NT2/D1 (cell line): ENCODE measurements around the gene HDDC2.

Source experiments
- DNase-seq: peaks from one replicate; pipeline ENCODE4 v3.0.0-alpha.2; 2011; ENCODE audit warnings: low read depth, low spot score
- H3K27me3 ChIP-seq: 2 replicates; pipeline ENCODE4 v1.6.0; 2011; ENCODE audit warnings: mild to moderate bottlenecking; ENCODE audit not compliant: insufficient read length, insufficient read depth
- H3K36me3 ChIP-seq: 2 replicates; pipeline ENCODE4 v1.6.1; 2011; ENCODE audit warnings: mild to moderate bottlenecking, low read length, mixed read lengths; ENCODE audit not compliant: insufficient read depth, insufficient read length
- H3K4me1 ChIP-seq: 2 replicates; pipeline ENCODE4 v1.5.1; 2011; ENCODE audit not compliant: insufficient read depth, insufficient read length
- H3K4me3 ChIP-seq: 2 replicates; pipeline ENCODE4 v1.5.1; 2011; ENCODE audit warnings: low read depth; ENCODE audit not compliant: insufficient read length
- H3K9ac ChIP-seq: 2 replicates; pipeline ENCODE4 v1.6.0; 2011; ENCODE audit warnings: low read depth; ENCODE audit not compliant: insufficient read length
- H3K9me3 ChIP-seq: 2 replicates; pipeline ENCODE4 v1.5.1; 2011; ENCODE audit warnings: mild to moderate bottlenecking, low read length; ENCODE audit not compliant: insufficient read depth
- SUZ12 ChIP-seq: IDR thresholded peaks from 2 replicates; pipeline ENCODE4 v1.6.1; 2011; ENCODE audit not compliant: insufficient read length, insufficient read depth; ENCODE audit errors: extremely low read depth
- YY1 ChIP-seq: IDR thresholded peaks from 2 replicates; pipeline ENCODE4 v1.6.1; 2011; ENCODE audit not compliant: insufficient read length, insufficient read depth
- ZNF274 ChIP-seq: IDR thresholded peaks from 2 replicates; pipeline ENCODE4 v1.6.1; 2011; ENCODE audit warnings: mild to moderate bottlenecking, low read depth, low read length

The HDDC2 gene

DNA sequence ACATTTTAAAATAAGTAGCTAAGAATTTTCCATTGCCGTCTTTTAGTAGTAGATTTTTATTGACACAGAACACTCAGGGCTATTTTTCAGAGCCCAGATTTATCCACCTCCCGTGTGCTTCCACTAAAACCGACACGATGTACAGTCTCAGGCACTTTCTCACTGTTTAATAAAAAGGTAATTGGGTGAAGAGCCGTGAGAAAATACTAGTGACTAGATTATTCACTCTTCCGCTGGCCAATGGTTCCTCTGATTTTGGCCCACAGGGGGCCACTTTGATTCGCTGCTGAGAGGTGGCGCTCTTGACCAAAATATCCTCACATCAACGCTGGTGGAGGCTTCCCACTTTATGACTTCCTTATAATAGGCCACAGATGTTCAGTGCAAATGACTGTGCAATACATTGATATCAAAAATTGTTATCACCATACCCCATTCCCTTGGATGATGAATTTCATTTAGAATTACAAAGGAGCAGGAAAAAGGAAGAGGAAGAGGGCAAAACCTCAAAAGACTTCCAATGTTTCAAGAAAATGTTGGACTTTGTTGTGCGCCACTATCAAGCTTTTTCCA, 12.3 kb upstream of the HDDC2 start:
- Histone ChIP-seq H3K36me3 (no peaks in the 10 kb centered on the region), H3K4me3 (no peak overlapping the region), H3K27me3 (no peaks in the 10 kb centered on the region), H3K9ac (no peak overlapping the region), H3K4me1 (no peaks in the 10 kb centered on the region), H3K9me3 (no peaks in the 10 kb centered on the region)
- peak; percentile 49 for DNase-seq
- TF ChIP-seq YY1: no peak
- TF ChIP-seq SUZ12: no peak
- no peak for TF ChIP-seq ZNF274

- H3K9me3 ChIP-seq: no peaks in the 10 kb centered on the region
- H3K36me3 ChIP-seq: no peaks in the 10 kb centered on the region
- H3K27me3 ChIP-seq: no peaks in the 10 kb centered on the region
- H3K9ac ChIP-seq: no peak overlapping the region
- TF ChIP-seq ZNF274 (no peak), YY1 (no peak), SUZ12 (no peak)
- no peaks in the 10 kb centered on the region for H3K4me1 ChIP-seq
- no peak for DNase-seq
- H3K4me3 ChIP-seq: no peak overlapping the region
These were observed 11.2 kb upstream of the HDDC2 start for GRCh38 chr6:125312950-125313349.

DNA sequence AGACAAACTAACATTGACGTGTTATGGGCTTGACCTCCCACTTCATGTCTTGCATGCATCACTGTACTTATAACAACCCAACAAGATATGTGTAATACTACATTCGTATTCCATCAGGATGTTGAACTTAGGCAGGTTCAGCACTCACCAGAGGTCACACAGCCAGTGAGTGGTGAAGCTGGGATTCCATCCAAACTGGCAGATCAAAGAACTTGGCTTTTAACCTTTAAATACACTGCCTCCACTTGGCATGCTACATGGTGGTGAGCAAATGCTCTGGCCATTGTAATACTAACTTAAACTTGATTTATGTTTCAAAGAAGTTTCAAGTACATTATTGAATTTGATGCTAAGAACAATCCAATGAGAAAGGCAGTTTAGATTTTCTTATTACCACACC, 10.7 kb upstream of the HDDC2 start:
- no peak for TF ChIP-seq SUZ12
- TF ChIP-seq YY1: no peak
- no peak for TF ChIP-seq ZNF274
- Histone ChIP-seq H3K9ac (no peak overlapping the region), H3K27me3 (no peaks in the 10 kb centered on the region), H3K4me3 (no peak overlapping the region), H3K9me3 (no peaks in the 10 kb centered on the region), H3K36me3 (no peaks in the 10 kb centered on the region), H3K4me1 (no peaks in the 10 kb centered on the region)
- no peak for DNase-seq

DNA sequence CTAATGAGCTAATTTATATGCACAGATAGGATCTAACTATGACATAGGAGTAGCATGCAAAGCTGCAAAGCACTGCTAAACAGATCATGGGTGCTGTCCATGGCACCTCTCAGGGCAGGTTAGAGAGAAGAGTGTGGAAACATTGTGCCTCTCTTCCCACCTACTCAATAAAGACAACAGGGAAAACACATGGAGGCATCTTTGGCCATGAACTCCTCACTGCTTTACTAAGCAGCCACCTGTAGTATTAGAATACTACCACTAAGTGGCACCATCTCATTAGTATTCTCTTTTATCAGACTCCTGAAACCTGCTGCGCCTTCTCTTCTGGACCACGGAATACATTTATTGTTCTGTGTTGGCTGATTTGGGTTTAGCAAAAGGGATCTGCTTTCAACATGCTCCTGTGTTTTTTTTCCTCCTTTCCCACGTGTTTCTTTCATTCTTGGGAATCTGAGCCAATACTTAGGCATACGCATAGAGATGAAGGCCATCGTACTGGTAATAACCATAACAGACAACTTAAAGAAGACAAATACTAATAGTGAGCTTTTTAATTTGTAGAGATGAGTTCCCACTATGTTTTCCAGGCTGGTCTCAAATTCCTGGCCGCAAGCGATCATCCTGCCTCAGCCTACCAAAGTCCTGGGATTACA, 9.4 kb upstream of the HDDC2 start:
- Histone ChIP-seq H3K9me3 (no peaks in the 10 kb centered on the region), H3K4me3 (no peak overlapping the region), H3K4me1 (no peaks in the 10 kb centered on the region), H3K36me3 (no peaks in the 10 kb centered on the region), H3K27me3 (no peaks in the 10 kb centered on the region), H3K9ac (no peak overlapping the region)
- TF ChIP-seq SUZ12 (no peak), YY1 (no peak), ZNF274 (no peak)
- peak; percentile 25 for DNase-seq

DNA sequence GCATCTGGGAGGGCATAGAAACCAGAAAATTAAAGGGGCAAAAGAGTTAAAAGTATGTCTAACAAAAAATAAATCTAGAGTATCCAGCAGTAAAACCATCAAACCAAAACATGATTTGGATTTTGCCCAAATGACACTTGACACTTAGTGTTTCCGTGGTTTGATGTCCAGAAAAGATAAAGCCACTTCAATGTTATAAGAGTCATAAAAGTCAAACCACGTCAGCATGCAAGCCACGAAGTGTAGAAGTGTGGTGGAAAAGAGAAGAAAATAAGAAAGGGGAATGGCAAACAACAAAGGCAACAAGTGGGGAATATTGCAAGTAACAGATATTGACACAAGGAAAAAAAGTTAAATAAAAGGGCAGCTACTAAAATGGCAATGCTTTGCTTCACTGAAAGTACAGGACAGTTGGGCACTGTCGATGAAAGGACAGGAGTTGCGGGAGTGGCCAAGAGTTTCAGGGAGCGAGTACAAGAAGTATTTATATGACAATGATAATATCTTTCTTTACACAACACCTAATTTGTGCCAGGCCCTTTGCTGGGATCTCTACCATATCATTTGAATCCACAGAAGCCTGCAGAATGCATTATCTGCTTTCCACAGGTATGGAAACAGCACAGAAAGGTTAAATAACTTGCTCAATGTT, 6.3 kb upstream of the HDDC2 start:
- Histone ChIP-seq H3K4me1 (no peaks in the 10 kb centered on the region), H3K4me3 (no peak overlapping the region), H3K36me3 (no peaks in the 10 kb centered on the region), H3K9me3 (no peaks in the 10 kb centered on the region), H3K9ac (no peak overlapping the region), H3K27me3 (no peaks in the 10 kb centered on the region)
- no peak for TF ChIP-seq ZNF274
- DNase-seq: no peak

DNA sequence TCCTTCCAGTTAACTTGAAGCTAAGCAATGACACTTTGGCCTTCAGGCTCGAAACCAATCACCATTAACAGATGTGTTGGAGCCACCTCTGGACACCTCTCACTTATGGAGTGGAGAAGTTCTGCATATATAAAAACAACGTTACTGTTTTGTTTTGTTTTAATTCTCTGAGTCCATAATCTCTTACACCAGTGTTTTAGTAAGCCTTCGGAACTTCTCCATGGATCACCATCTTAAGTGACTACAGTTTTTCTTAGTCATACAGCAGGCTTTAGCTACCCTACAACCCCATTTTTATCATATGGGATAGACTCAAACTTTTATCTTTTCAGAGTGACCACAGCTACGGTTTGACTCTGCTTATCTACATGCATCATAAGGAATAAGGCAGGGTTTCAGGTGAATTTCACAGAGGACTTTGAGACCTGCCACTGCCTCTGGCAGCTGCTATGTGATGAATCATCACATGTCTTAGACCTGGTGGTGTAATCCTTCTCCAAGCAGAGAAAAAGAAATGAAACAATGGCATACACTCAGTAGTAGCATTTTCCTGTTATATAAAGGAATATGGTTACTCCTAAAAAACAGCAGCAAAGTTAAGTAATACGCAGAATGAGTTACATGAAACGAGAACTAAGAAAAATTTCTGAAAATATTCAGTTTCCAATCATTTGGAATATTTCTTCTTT, 5.5 kb upstream of the HDDC2 start:
- DNase-seq: no peak

DNA sequence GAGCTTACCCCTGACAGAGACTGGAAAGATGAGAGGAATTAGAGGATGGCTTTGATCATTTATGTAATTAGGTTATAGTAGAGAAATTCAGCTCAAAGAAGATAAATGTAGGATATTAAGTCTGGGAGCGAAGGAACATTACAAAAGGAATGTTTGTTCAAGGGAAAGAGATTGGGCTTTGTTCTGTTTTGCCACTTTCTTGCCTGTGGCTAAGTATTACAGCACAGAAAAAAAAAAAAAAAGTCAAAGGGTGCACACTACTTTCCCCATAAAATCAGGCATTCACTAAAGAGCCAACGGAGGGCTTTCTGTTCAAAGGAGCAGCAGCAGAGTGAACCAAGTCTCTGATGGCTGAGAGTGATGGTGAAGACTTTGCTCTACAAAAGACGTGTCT, 5.0 kb upstream of the HDDC2 start:
- Histone ChIP-seq H3K27me3 (no peaks in the 10 kb centered on the region), H3K9ac (no peak overlapping the region), H3K4me3 (no peak overlapping the region), H3K36me3 (no peaks in the 10 kb centered on the region), H3K4me1 (no peaks in the 10 kb centered on the region), H3K9me3 (no peaks in the 10 kb centered on the region)
- TF ChIP-seq ZNF274 (no peak), YY1 (no peak), SUZ12 (no peak)
- DNase-seq: no peak

More for the DNA sequence above, 5.5 kb upstream of the HDDC2 start:
- TF ChIP-seq YY1 (no peak), SUZ12 (no peak), ZNF274 (no peak)
- H3K9me3 ChIP-seq: no peaks in the 10 kb centered on the region
- no peaks in the 10 kb centered on the region for H3K4me1 ChIP-seq
- H3K27me3 ChIP-seq: no peaks in the 10 kb centered on the region
- no peak overlapping the region for H3K9ac ChIP-seq
- H3K4me3 ChIP-seq: no peak overlapping the region
- H3K36me3 ChIP-seq: no peaks in the 10 kb centered on the region
